Type B pancreatic cell (in vitro differentiated cells): ENCODE data around the gene WWC1. TPM values are rescaled to one million over a fixed set of nuclear protein-coding genes. Genes with fewer than 3 reads are reported as not detected.
A peak's percentile ranks its signal among the peaks of the same experiment; 100 is the strongest.

ENCODE experiments used
- DNase-seq: peaks from one replicate; pipeline ENCODE4 v3.0.0; 2021; ENCODE audit warnings: mixed read lengths; ENCODE audit not compliant: unreplicated experiment; ENCODE audit errors: extremely low spot score
- H3K27ac Mint-ChIP-seq: 2 replicates; pipeline ENCODE4 v1.8.0; 2021; ENCODE audit warnings: mild to moderate bottlenecking, mixed read lengths
- H3K27me3 Mint-ChIP-seq: 2 replicates; pipeline ENCODE4 v1.8.0; 2021; ENCODE audit warnings: mixed read lengths
- H3K36me3 Mint-ChIP-seq: 2 replicates; pipeline ENCODE4 v1.8.0; 2021; ENCODE audit warnings: mixed read lengths
- H3K4me1 Mint-ChIP-seq: one replicate; pipeline ENCODE4 v1.8.0; 2021; ENCODE audit warnings: mixed read lengths; ENCODE audit not compliant: unreplicated experiment
- H3K4me3 Mint-ChIP-seq: 2 replicates; pipeline ENCODE4 v1.8.0; 2021; ENCODE audit warnings: mild to moderate bottlenecking, mixed read lengths
- H3K9me3 Mint-ChIP-seq: 2 replicates; pipeline ENCODE4 v1.8.0; 2021; ENCODE audit warnings: mixed read lengths
- total RNA-seq: library from RNA; stranded (reverse); gene quantifications from 2 replicates; pipeline ENCODE4 v1.2.1, GENCODE V29; 2021; ENCODE audit warnings: low replicate concordance
- TF ChIP-seq, protein P1 (sequence below): fragments of 200-600 bp; sonication (generic); conservative IDR thresholded peaks from 2 replicates; pipeline ENCODE4 v1.5.0; 2021; ENCODE audit warnings: antibody characterized with exemption, mild to moderate bottlenecking

Gene WWC1
- total RNA-seq, 1 donor from 2014 or later: 80.1 TPM

DNA sequence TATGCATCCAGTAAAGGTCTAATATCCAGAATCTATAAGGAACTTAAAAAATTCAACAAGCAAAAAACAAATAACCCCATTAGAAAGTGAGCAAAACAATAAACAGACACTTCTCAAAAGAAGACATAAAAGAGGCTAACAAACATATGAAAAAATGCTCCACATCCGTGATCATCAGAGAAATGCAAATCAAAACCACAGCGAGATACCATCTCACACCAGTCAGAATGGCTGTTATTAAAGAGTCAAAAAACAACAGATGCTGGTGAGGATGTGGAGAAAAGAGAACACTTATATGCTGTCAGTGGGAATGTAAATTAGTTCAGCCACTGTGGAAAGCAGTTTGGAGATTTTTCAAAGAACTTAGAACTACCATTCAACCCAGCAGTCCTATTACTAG lies 86.1 kb downstream of the WWC1 start:
- Mint-ChIP-seq H3K27me3 (no peaks in the 10 kb centered on the region), H3K27ac (no peak overlapping the region), H3K9me3 (no peaks in the 10 kb centered on the region), H3K36me3 (peaks cover 10% of the 10 kb centered on the region), H3K4me3 (no peak overlapping the region), H3K4me1 (no peaks in the 10 kb centered on the region)
- DNase-seq: no peak
- TF ChIP-seq, protein P1, sequence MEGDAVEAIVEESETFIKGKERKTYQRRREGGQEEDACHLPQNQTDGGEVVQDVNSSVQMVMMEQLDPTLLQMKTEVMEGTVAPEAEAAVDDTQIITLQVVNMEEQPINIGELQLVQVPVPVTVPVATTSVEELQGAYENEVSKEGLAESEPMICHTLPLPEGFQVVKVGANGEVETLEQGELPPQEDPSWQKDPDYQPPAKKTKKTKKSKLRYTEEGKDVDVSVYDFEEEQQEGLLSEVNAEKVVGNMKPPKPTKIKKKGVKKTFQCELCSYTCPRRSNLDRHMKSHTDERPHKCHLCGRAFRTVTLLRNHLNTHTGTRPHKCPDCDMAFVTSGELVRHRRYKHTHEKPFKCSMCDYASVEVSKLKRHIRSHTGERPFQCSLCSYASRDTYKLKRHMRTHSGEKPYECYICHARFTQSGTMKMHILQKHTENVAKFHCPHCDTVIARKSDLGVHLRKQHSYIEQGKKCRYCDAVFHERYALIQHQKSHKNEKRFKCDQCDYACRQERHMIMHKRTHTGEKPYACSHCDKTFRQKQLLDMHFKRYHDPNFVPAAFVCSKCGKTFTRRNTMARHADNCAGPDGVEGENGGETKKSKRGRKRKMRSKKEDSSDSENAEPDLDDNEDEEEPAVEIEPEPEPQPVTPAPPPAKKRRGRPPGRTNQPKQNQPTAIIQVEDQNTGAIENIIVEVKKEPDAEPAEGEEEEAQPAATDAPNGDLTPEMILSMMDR: no peak

DNA sequence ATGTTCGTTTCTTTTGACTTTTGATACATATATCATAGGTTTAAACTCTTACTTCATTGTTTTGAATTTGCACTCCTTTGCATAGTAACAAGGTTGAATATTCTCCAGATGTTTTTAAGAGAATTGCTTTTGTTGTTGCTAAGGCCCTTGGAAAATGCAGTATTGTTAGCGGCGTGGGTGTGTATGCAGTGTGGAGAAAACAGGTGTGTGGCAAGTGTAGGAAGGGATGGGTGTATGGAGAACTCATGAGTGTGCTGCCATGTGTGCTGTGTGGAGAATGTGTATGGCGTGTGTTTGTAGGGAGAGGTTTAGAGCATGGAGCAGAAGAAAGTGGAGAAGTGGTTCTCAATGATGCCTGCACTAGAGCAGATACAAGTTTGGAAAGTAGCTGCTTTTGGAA lies 87.3 kb downstream of the WWC1 start:
- peaks cover 10% of the 10 kb centered on the region for H3K36me3 Mint-ChIP-seq
- H3K27me3 Mint-ChIP-seq: no peaks in the 10 kb centered on the region
- no peaks in the 10 kb centered on the region for H3K4me1 Mint-ChIP-seq
- no peak for DNase-seq
- H3K4me3 Mint-ChIP-seq: no peak overlapping the region
- H3K9me3 Mint-ChIP-seq: no peaks in the 10 kb centered on the region
- TF ChIP-seq, protein P1: no peak
- H3K27ac Mint-ChIP-seq: peak overlapping the region; percentile 79

DNA sequence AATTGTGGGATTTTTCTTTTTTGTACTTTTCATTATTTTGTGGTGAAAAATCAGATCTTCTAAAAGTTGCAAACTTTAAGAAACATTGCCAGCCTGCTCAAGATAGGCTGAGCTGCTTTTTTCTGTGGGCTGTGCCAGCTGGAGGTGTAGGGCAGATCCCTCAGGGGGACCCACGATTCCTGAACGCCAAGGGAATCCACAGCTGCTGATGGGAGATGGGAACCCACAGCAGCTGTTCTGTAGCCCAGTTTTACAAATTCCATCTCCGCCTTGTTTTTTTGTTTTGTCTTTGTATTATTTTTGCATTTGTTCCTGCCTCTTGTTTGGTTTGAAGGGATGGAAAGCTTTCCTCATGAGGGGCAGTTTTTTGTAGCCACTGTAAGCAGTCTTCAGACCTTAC lies 91.0 kb downstream of the WWC1 start:
- TF ChIP-seq, protein P1: no peak
- no peak overlapping the region for H3K27ac Mint-ChIP-seq
- H3K9me3 Mint-ChIP-seq: peaks cover 5% of the 10 kb centered on the region
- H3K36me3 Mint-ChIP-seq: peaks cover 18% of the 10 kb centered on the region
- H3K27me3 Mint-ChIP-seq: no peaks in the 10 kb centered on the region
- no peak overlapping the region for H3K4me3 Mint-ChIP-seq
- no peaks in the 10 kb centered on the region for H3K4me1 Mint-ChIP-seq
- no peak for DNase-seq

DNA sequence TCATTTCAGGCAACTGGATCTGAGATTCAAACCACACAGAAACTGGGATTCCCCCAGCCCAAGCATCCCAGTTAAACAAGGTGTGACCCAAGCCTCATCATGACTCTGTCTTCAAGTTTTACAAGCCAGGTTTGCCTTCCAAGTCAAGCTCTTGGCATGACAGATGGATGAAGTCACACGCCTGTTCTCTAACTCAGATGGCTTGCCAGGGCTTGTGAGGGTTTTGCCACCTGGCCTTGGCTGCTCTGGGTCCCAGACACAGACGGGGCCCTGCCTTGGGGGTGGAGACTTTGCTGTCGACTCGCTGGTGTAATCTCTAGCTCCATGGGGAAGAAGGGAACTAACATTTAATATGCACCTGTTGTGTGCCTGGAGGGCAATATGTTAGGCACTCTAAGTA lies 99.0 kb downstream of the WWC1 start:
- H3K9me3 Mint-ChIP-seq: peaks cover 1% of the 10 kb centered on the region

DNA sequence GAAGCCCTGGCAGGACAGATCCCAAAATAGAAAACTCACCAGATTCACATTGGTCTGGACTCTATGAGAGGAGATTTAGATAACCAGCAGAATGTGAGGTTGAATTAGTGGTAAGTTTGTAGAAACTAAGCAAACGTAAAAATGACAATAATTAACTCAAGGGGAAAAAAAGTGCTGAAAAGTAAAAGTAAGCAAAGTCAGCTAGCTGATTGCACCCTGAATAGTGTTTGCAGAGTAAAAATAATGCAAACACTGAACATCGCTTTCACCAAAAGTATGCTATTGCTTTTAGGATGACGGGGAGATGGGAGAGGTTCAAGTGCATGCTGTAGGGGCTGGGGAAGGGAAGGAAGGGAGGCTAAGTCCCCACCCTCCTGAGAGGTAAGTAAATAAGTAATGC lies 102.3 kb downstream of the WWC1 start:
- H3K4me3 Mint-ChIP-seq: no peak overlapping the region
- H3K9me3 Mint-ChIP-seq: no peaks in the 10 kb centered on the region
- DNase-seq: no peak
- no peaks in the 10 kb centered on the region for H3K4me1 Mint-ChIP-seq
- H3K27ac Mint-ChIP-seq: peak overlapping the region; percentile 7
- TF ChIP-seq, protein P1: no peak
- no peaks in the 10 kb centered on the region for H3K27me3 Mint-ChIP-seq
- H3K36me3 Mint-ChIP-seq: peaks cover 24% of the 10 kb centered on the region

More for the DNA sequence above, 99.0 kb downstream of the WWC1 start:
- no peaks in the 10 kb centered on the region for H3K4me1 Mint-ChIP-seq
- H3K27me3 Mint-ChIP-seq: no peaks in the 10 kb centered on the region
- no peak overlapping the region for H3K4me3 Mint-ChIP-seq
- peaks cover 29% of the 10 kb centered on the region for H3K36me3 Mint-ChIP-seq
- no peak for DNase-seq
- TF ChIP-seq, protein P1: no peak
- peak overlapping the region; percentile 68 for H3K27ac Mint-ChIP-seq
